Measurements from ENCODE around the gene PILRB.

DNA sequence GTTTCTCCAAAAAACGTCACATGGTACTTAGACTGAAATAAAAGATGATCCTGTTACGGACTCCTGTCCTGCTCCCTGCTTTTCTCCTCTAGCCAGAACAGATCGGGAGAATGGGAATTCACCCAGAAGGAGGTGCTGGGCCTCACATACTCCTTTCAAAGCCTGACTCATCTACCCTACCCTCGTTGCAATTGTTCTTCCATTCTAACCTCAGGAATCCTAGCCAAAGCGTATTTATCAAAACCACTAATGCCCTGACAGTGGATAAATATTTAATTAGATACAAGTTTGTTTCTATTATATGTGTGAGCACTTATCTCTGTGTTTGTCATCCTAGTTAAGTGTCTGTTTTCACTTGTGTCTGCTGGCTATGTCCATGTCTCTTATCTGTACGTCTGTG, 48.9 kb downstream of the PILRB start:
- TF ChIP-seq CTCF (IDR thresholded peaks at IDR 0.05) (no peak), POLR2A (IDR thresholded peaks at IDR 0.05) (no peak)

Measured in body of pancreas (tissue), 4 donors.